GM12878 (cell line): ENCODE data around the gene CMSS1. TPM values are rescaled to one million over a fixed set of nuclear protein-coding genes. Genes with fewer than 3 reads are reported as not detected.

Source experiments
- ATAC-seq: fragments of 200-7000 bp; cut with Tn5 transposase; 3 replicates; pipeline ENCODE4 v1.9.1; 2020; ENCODE audit warnings: mild to moderate bottlenecking, moderate library complexity
- BruUV-seq: library from RNA; stranded (reverse); fragments of 400-500 nt; replicated peaks from 2 replicates; lab custom pipeline; 2021; lab: Mats Ljungman, UMichigan
- CTCF ChIA-PET: fragments of 300-600 bp; sonication (Branson Sonifier 250); formaldehyde crosslinking; extraction: SDS; loops from one replicate; lab custom pipeline; 2021; ENCODE audit warnings: inconsistent platforms; lab: Yijun Ruan, JAX
- POLR2A ChIA-PET: fragments of 350-600 bp; formaldehyde crosslinking; extraction: SDS; loops from one replicate; lab custom pipeline; 2021; ENCODE audit warnings: inconsistent platforms; lab: Charles Lee
- RAD21 ChIA-PET: fragments of 300-600 bp; sonication (Branson Sonifier 250); formaldehyde crosslinking; loops from one replicate; lab custom pipeline; 2023; ENCODE audit warnings: antibody characterized with exemption; ENCODE audit not compliant: unreplicated experiment; lab: Charles Lee
- SMC1A ChIA-PET: fragments of 300-600 bp; sonication (Branson Sonifier 250); formaldehyde crosslinking; loops from one replicate; lab custom pipeline; 2023; ENCODE audit not compliant: unreplicated experiment, uncharacterized antibody; lab: Charles Lee
- DNase-seq: peaks from one replicate; pipeline ENCODE4 v3.0.0-alpha.2; 2011; ENCODE audit warnings: low read depth, low spot score
- FAIRE-seq: peaks from 3 replicates; lab custom pipeline; 2011; peaks lifted over from hg19 to GRCh38; lab: Jason Lieb, UNC
- H2AFZ ChIP-seq: 2 replicates; pipeline ENCODE4 v1.6.0; 2011; ENCODE audit warnings: low read depth, low read length, control low read depth; ENCODE audit not compliant: control insufficient read depth
- H3K27ac ChIP-seq: 2 replicates; pipeline ENCODE4 v1.5.1; 2011; ENCODE audit warnings: control low read depth; ENCODE audit not compliant: control insufficient read depth, insufficient read depth
- H3K27me3 ChIP-seq, 2 experiments: replicated peaks in 1 of 2; 2 replicates each; pipeline versions ENCODE4 v1.6.0 to v1.6.1; 2011; ENCODE audit warnings: low read length in 1 of 2; ENCODE audit not compliant: control insufficient read depth in 2 of 2, insufficient read depth in 2 of 2
- H3K36me3 ChIP-seq, 2 experiments: 2 replicates each; pipeline ENCODE4 v1.5.1; 2011; ENCODE audit warnings: low read length in 1 of 2; ENCODE audit not compliant: control insufficient read depth in 2 of 2, insufficient read depth in 2 of 2
- H3K4me1 ChIP-seq: 2 replicates; pipeline ENCODE4 v1.6.1; 2011; ENCODE audit warnings: mild to moderate bottlenecking, low read length, moderate library complexity, mixed read lengths; ENCODE audit not compliant: control insufficient read depth, insufficient read depth
- H3K4me2 ChIP-seq: 2 replicates; pipeline ENCODE4 v1.6.0; 2011; ENCODE audit warnings: control low read depth; ENCODE audit not compliant: control insufficient read depth, insufficient read depth
- H3K4me3 ChIP-seq: fragments of 200-600 bp; sonication (generic); 2 replicates; pipeline ENCODE4 v1.5.1; 2016
- H3K79me2 ChIP-seq: 2 replicates; pipeline ENCODE4 v1.6.0; 2011; ENCODE audit warnings: low read length; ENCODE audit not compliant: control insufficient read depth, insufficient read depth
- H3K9ac ChIP-seq: 2 replicates; pipeline ENCODE4 v1.8.0; 2011; ENCODE audit warnings: low read length, control low read depth, mixed read lengths; ENCODE audit not compliant: control insufficient read depth, insufficient read depth
- H3K9me3 ChIP-seq: replicated peaks from 3 replicates; pipeline ENCODE4 v1.5.1; 2011; ENCODE audit warnings: mild to moderate bottlenecking, low read length; ENCODE audit not compliant: control insufficient read depth, insufficient read depth
- H4K20me1 ChIP-seq: 2 replicates; pipeline ENCODE4 v1.6.0; 2011; ENCODE audit not compliant: control insufficient read depth, insufficient read depth
- BHLHE40 ChIP-seq, 2 experiments: fragments of 450-650 bp in 1 of 2; IDR thresholded peaks; 2 replicates each; pipeline ENCODE4 v1.6.1; 2011 to 2017; ENCODE audit warnings: low read depth in 2 of 2, borderline replicate concordance in 1 of 2, improper control_type of control experiment in 1 of 2, low read length in 1 of 2, mild to moderate bottlenecking in 1 of 2
- MLLT1 ChIP-seq: fragments of 450-650 bp; IDR thresholded peaks from 2 replicates; pipeline ENCODE4 v1.6.1; 2016; ENCODE audit warnings: mild to moderate bottlenecking
- RELB ChIP-seq: fragments of 450-650 bp; IDR thresholded peaks from 2 replicates; pipeline ENCODE4 v1.6.1; 2017; ENCODE audit warnings: low read depth, mild to moderate bottlenecking, moderate library complexity
- SPI1 ChIP-seq: IDR thresholded peaks from 2 replicates; pipeline ENCODE4 v1.6.1; 2011; ENCODE audit warnings: low read depth, mild to moderate bottlenecking, low read length, moderate library complexity, borderline replicate concordance; ENCODE audit not compliant: insufficient read depth
- SREBF1 ChIP-seq: IDR thresholded peaks from 2 replicates; pipeline ENCODE4 v1.6.1; 2012; ENCODE audit warnings: mild to moderate bottlenecking, low read length
- SUZ12 ChIP-seq: fragments of 200-600 bp; sonication (generic); IDR thresholded peaks from one replicate; pipeline ENCODE4 v1.6.1; 2018; ENCODE audit warnings: antibody characterized with exemption, mild to moderate bottlenecking; ENCODE audit not compliant: unreplicated experiment
- TBL1XR1 ChIP-seq: IDR thresholded peaks from 2 replicates; pipeline ENCODE4 v1.6.1; 2012; ENCODE audit warnings: low read depth, low read length, improper control_type of control experiment
- USF1 ChIP-seq: IDR thresholded peaks from 2 replicates; pipeline ENCODE4 v1.6.1; 2011; ENCODE audit warnings: borderline replicate concordance, low read depth, mild to moderate bottlenecking, moderate library complexity, mixed read lengths, low read length; ENCODE audit not compliant: insufficient read depth; ENCODE audit errors: extremely low read length
- WGBS: methylation state at CpG from one replicate; pipeline ENCODE4 v1.1.6; 2016; ENCODE audit warnings: low lambda C conversion rate; ENCODE audit not compliant: insufficient replicate concordance, insufficient coverage; ENCODE audit errors: missing lambda C conversion rate; 5-methylcytosine and 5-hydroxymethylcytosine counted together
- in situ Hi-C: fragments of 300-500 bp; cut with MboI; formaldehyde crosslinking; loops from 9 replicates; pipeline ENCODE4 v1.14.3; 2018; ENCODE audit warnings: mixed read lengths
- intact Hi-C: fragments of 100-400 bp; cut with micrococcal nuclease; formaldehyde crosslinking; loops from one replicate; pipeline ENCODE4 v1.14.2; 2022; ENCODE audit not compliant: unreplicated experiment
- polyA plus RNA-seq, 11 experiments: library from polyadenylated mRNA; depleted of rRNA in 4 of 11; unstranded in 6 of 11; stranded (reverse) in 5 of 11; fragments of >200 nt; fragmentation: Nextera tagmentation in 4 of 11; fragmentation: Illumina TruSeq in 1 of 11; extraction: Ambion mirVana in 4 of 11; extraction: Trizol in 1 of 11; gene quantifications; 1 replicate in 1 of 11; 2 replicates in 10 of 11; pipeline versions ENCODE4 v1.2.1 to v1.2.3, GENCODE V29; 2011 to 2016; ENCODE audit warnings: inconsistent platforms in 2 of 11, missing spikeins in 2 of 11, low read depth in 1 of 11
- total RNA-seq, 4 experiments: library from RNA; depleted of rRNA in 3 of 4; stranded (reverse); fragments of >200 nt in 3 of 4; fragmentation: Illumina TruSeq in 1 of 4; extraction: Trizol in 1 of 4; gene quantifications; 2 replicates each; pipeline versions ENCODE4 v1.2.1 to v1.2.3, GENCODE V29; 2013 to 2021

Gene CMSS1
- total and polyA plus RNA-seq, 10 of the 15 experiments (the other 5 are each of a cell fraction or from before 2014, with no cell fraction given) = 31.0 to 118 (median 70.1) TPM

GRCh38 chr3:99856437-99857220 lies 39.0 kb downstream of the CMSS1 start:
- 97% methylated on average over 3 of the region's 3 CpGs for WGBS
- Histone ChIP-seq H3K4me3 (no peak overlapping the region), H3K9ac (no peak overlapping the region), H3K79me2 (no peaks in the 10 kb centered on the region; the same call in none of the 2 replicates), H2AFZ (no peak overlapping the region), H3K4me2 (no peak overlapping the region), H3K27ac (no peak overlapping the region), H3K4me1 (peaks cover 4% of the 10 kb centered on the region; the same call in 1 of the 2 replicates), H3K9me3 (no peaks in the 10 kb centered on the region)
- CTCF ChIA-PET = interaction anchor here (1.2 to 1.7 kb wide), 2 partner anchors 25 to 400 kb away, joined by 3 to 5 read pairs; no protein-coding TSS in a partner anchor
- in situ Hi-C loops = loop anchor here (10.0 kb wide), 1 partner anchor 58 kb away; no protein-coding TSS in a partner anchor
- FAIRE-seq = no peak
- no peak; the same call in 1 of the 3 replicates for ATAC-seq
- intact Hi-C loops = no loop called here
- POLR2A ChIA-PET = interaction anchor here (1.5 kb wide), 1 partner anchor 11 kb away, joined by 6 read pairs; no protein-coding TSS in a partner anchor
- BruUV-seq = no TSS peak
- TF ChIP-seq SREBF1 (no peak), TBL1XR1 (no peak), MLLT1 (no peak), BHLHE40 (IDR thresholded peaks at IDR 0.05; ENCODE audit: borderline replicate concordance in 1 of 2, low read depth in 2 of 2, low read length in 1 of 2) (no peak), SUZ12 (no peak), SPI1 (peak; percentile 57; the same call in 1 of the 2 replicates), RELB (no peak), USF1 (no peak)
- TF ChIP-seq, all 136 proteins: peak for 1
- SMC1A ChIA-PET = interaction anchor here (1.1 kb wide), 1 partner anchor 37 kb away, joined by 3 read pairs; no protein-coding TSS in a partner anchor
- RAD21 ChIA-PET = no interaction called here
- Histone ChIP-seq H4K20me1 (no peaks in the 10 kb centered on the region), H3K27me3 (no peaks in the 10 kb centered on the region), H3K36me3 (no peaks in the 10 kb centered on the region)
- no peak for DNase-seq
